HG03432 (cell line): Measurements from ENCODE around the gene CEP164.
"Not testable (repeated sequence)": the region's sequence is repeated elsewhere in the genome, so short reads cannot be mapped to it uniquely, and the experiment has no call there.

Experiments
- ATAC-seq: cut with Tn5 transposase; IDR thresholded peaks from one replicate; pipeline ENCODE4 v1.9.1; 2021; ENCODE audit warnings: mild to moderate bottlenecking, moderate library complexity; ENCODE audit not compliant: unreplicated experiment

CEP164 gene

GRCh38 chr11:117392001-117392690 is 64.5 kb downstream of the CEP164 start:
- no peak for ATAC-seq

GRCh38 chr11:117392979-117393378 is 65.3 kb downstream of the CEP164 start:
- ATAC-seq, result no peak

GRCh38 chr11:117394221-117394925 is 66.7 kb downstream of the CEP164 start:
- ATAC-seq, result no peak

- ATAC-seq, result no peak
Observed at GRCh38 chr11:117395476-117395875, 67.8 kb downstream of the CEP164 start.

- no peak for ATAC-seq
Observed at GRCh38 chr11:117396970-117397369, 69.3 kb downstream of the CEP164 start.

GRCh38 chr11:117398618-117399017 is 71.0 kb downstream of the CEP164 start:
- ATAC-seq, result not testable (repeated sequence)

GRCh38 chr11:117399100-117399840 is 71.6 kb downstream of the CEP164 start:
- not testable (repeated sequence) for ATAC-seq

- not testable (repeated sequence) for ATAC-seq
Observed at GRCh38 chr11:117405898-117406297, 78.2 kb downstream of the CEP164 start.

GRCh38 chr11:117407016-117407415 is 79.4 kb downstream of the CEP164 start:
- ATAC-seq, result no peak

GRCh38 chr11:117408356-117408755 is 80.7 kb downstream of the CEP164 start:
- ATAC-seq, result no peak

GRCh38 chr11:117409511-117409910 is 81.9 kb downstream of the CEP164 start:
- no peak for ATAC-seq

- ATAC-seq, result no peak
Observed at GRCh38 chr11:117410238-117410637, 82.6 kb downstream of the CEP164 start.

- no peak for ATAC-seq
Observed at GRCh38 chr11:117410861-117411710, 83.4 kb downstream of the CEP164 start.

- ATAC-seq, result no peak
Observed at GRCh38 chr11:117411736-117412135, 84.1 kb downstream of the CEP164 start.

- ATAC-seq, result no peak
Observed at GRCh38 chr11:117412176-117412575, 84.5 kb downstream of the CEP164 start.

GRCh38 chr11:117412653-117413275 is 85.1 kb downstream of the CEP164 start:
- ATAC-seq, result no peak

- ATAC-seq, result no peak
Observed at GRCh38 chr11:117413616-117414015, 86.0 kb downstream of the CEP164 start.

- ATAC-seq, result no peak
Observed at GRCh38 chr11:117414724-117415123, 87.1 kb downstream of the CEP164 start.

- ATAC-seq, result no peak
Observed at GRCh38 chr11:117415358-117415896, 87.8 kb downstream of the CEP164 start.

GRCh38 chr11:117417342-117417741 is 89.7 kb downstream of the CEP164 start:
- no peak for ATAC-seq
